ENCODE results near the gene WNK1. TPM values are rescaled to one million over a fixed set of nuclear protein-coding genes. Genes with fewer than 3 reads are reported as not detected.

The WNK1 gene
- total and polyA plus RNA-seq, 7 donors, result 40.7 to 272 (median 230) TPM

GRCh38 chr12:936377-937345 lies 184.3 kb downstream of the WNK1 start:
- H3K4me1 ChIP-seq, result no peaks in the 10 kb centered on the region
- H3K27ac ChIP-seq, result no peak overlapping the region
- peaks cover 0 to 45% of the 10 kb centered on the region in 2 donors for H3K36me3 ChIP-seq (ENCODE audit: insufficient read depth in 1 of 2, low read depth in 1 of 2)
- H3K4me3 ChIP-seq, result no peak overlapping the region
- TF ChIP-seq CTCF (IDR thresholded peaks at IDR 0.05), result no peak
- ATAC-seq (peak in 1 of 4 donors; percentile 21), DNase-seq (no peak)
- H3K9me3 ChIP-seq, result no peaks in the 10 kb centered on the region
- WGBS, 3 donors, result 81 to 87% (median 82%) methylated on average over 8 of the region's 8 CpGs
- no peaks in the 10 kb centered on the region for H3K27me3 ChIP-seq (ENCODE audit: insufficient read depth in 3 of 3, low read length in 2 of 3)
- intact Hi-C loops (cut with DNase I), result loop anchor here in 1 of 2 donors (10.0 kb wide), 1 partner anchor 52 kb away; no protein-coding TSS in a partner anchor

GRCh38 chr12:938810-939209 lies 186.4 kb downstream of the WNK1 start:
- Histone ChIP-seq H3K9me3 (no peaks in the 10 kb centered on the region), H3K27me3 (ENCODE audit: insufficient read depth in 3 of 3, low read length in 2 of 3) (no peaks in the 10 kb centered on the region), H3K27ac (no peak overlapping the region), H3K36me3 (ENCODE audit: insufficient read depth in 1 of 2, low read depth in 1 of 2) (peaks cover 0 to 38% of the 10 kb centered on the region in 2 donors), H3K4me3 (no peak overlapping the region), H3K4me1 (peaks cover 16% of the 10 kb centered on the region)
- TF ChIP-seq CTCF (IDR thresholded peaks at IDR 0.05), result no peak
- DNase-seq (no peak), ATAC-seq (no peak)
- intact Hi-C loops (cut with DNase I), result loop anchor here in 1 of 2 donors (10.0 kb wide), 1 partner anchor 54 kb away; no protein-coding TSS in a partner anchor
- 92 to 98% (median 95%) methylated on average over 3 of the region's 3 CpGs for WGBS, 3 donors

- TF ChIP-seq CTCF (IDR thresholded peaks at IDR 0.05), result no peak
- Histone ChIP-seq H3K4me3 (peak overlapping the region; percentile 26), H3K4me1 (peaks cover 38% of the 10 kb centered on the region), H3K36me3 (ENCODE audit: insufficient read depth in 1 of 2, low read depth in 1 of 2) (peaks cover 3 to 30% of the 10 kb centered on the region in 2 donors), H3K27me3 (ENCODE audit: insufficient read depth in 3 of 3, low read length in 2 of 3) (no peaks in the 10 kb centered on the region), H3K9me3 (no peaks in the 10 kb centered on the region), H3K27ac (peak overlapping the region; percentile 87)
- 25 to 52% (median 32%) methylated on average over 6 of the region's 6 CpGs for WGBS, 3 donors
- intact Hi-C loops (cut with DNase I), result loop anchor here (10.0 kb wide), 2 partner anchors 188 to 298 kb away; partner anchors contain the start of gene WNK1 (in 1 of the 2)
- peak; percentile 96 to 97 (median 96) for ATAC-seq
- peak in 1 of 2 donors; percentile 61 for DNase-seq
Observed at GRCh38 chr12:943051-943450, 190.7 kb downstream of the WNK1 start.

- peak overlapping the region; percentile 87 for H3K27ac ChIP-seq
Observed at GRCh38 chr12:944211-944610, 191.8 kb downstream of the WNK1 start.

More at GRCh38 chr12:944211-944610, 191.8 kb downstream of the WNK1 start:
- 74 to 77% (median 76%) methylated on average over 7 of the region's 7 CpGs for WGBS, 3 donors
- Histone ChIP-seq H3K36me3 (ENCODE audit: insufficient read depth in 1 of 2, low read depth in 1 of 2) (peaks cover 3 to 24% of the 10 kb centered on the region in 2 donors), H3K27me3 (ENCODE audit: insufficient read depth in 3 of 3, low read length in 2 of 3) (no peaks in the 10 kb centered on the region), H3K4me1 (peaks cover 44% of the 10 kb centered on the region), H3K4me3 (no peak overlapping the region), H3K9me3 (no peaks in the 10 kb centered on the region)
- TF ChIP-seq CTCF (IDR thresholded peaks at IDR 0.05), result no peak
- intact Hi-C loops (cut with DNase I), result loop anchor here (10.0 kb wide), 2 partner anchors 189 to 299 kb away; partner anchors contain the start of gene WNK1 (in 1 of the 2)
- DNase-seq (no peak), ATAC-seq (no peak)
